Measurements from ENCODE around the gene GATA5. TPM values are rescaled to one million over a fixed set of nuclear protein-coding genes. Genes with fewer than 3 reads are reported as not detected.

Gene GATA5
- polyA plus RNA-seq, 2 donors: 0.01 to 0.04 TPM

GRCh38 chr20:62413896-62414481 lies 61.8 kb downstream of the GATA5 start:
- 84% methylated on average over 22 of the region's 22 CpGs for WGBS, 2 donors
- Histone ChIP-seq H3K27ac (ENCODE audit: low read depth in 2 of 2, low read length in 1 of 2) (no peak overlapping the region), H3K36me3 (ENCODE audit: control insufficient read depth in 2 of 2, insufficient read depth in 2 of 2, low read length in 1 of 2) (peaks cover 0 to 4% of the 10 kb centered on the region in 2 donors), H3K9me3 (ENCODE audit: control insufficient read depth in 2 of 2, insufficient read depth in 1 of 2, low read depth in 1 of 2, low read length in 1 of 2) (peaks cover 0 to 4% of the 10 kb centered on the region in 2 donors), H3K4me3 (ENCODE audit: low read depth in 1 of 2, low read length in 2 of 2) (no peak overlapping the region), H3K27me3 (ENCODE audit: control insufficient read depth in 1 of 2, insufficient read depth in 2 of 2, low read length in 2 of 2) (no peaks in the 10 kb centered on the region), H3K4me1 (ENCODE audit: control insufficient read depth in 2 of 2, insufficient read depth in 2 of 2, low read length in 1 of 2) (peaks cover 5 to 7% of the 10 kb centered on the region in 2 donors)

Other genes starting within 250 kb of the GATA5 start
- gene OSBPL2, start 237.5 kb downstream of the GATA5 start, polyA plus RNA-seq: 10 to 100 TPM; 31.2 to 32.3 TPM
- gene ADRM1, start 173.0 kb downstream of the GATA5 start, polyA plus RNA-seq: 100 to 1,000 TPM in 1 of 2 donors, 10 to 100 TPM in 1; 84.9 to 117 TPM
- gene LAMA5, start 108.7 kb downstream of the GATA5 start, polyA plus RNA-seq: 100 to 1,000 TPM in 1 of 2 donors, 10 to 100 TPM in 1; 79.9 to 329 TPM
- gene RPS21, start 88.9 kb downstream of the GATA5 start, polyA plus RNA-seq: 1,000 to 10,000 TPM; 4,370 to 5,155 TPM
- gene CABLES2, start 68.7 kb downstream of the GATA5 start, polyA plus RNA-seq: 1 to 10 TPM; 1.6 to 2.4 TPM
- 10 to 100 TPM in 1 of 2 donors, 1 to 10 TPM in 1; 4.0 to 16.8 TPM for gene RBBP8NL, start 48.5 kb downstream of the GATA5 start, polyA plus RNA-seq
- 10 to 100 TPM; 12.5 to 29.3 TPM for gene SLCO4A1, start 166.5 kb upstream of the GATA5 start, polyA plus RNA-seq
- gene NTSR1, start 232.8 kb upstream of the GATA5 start, polyA plus RNA-seq: under 1 TPM; 0.02 TPM

All from esophagus (tissue), 2 donors.